ENCODE measurements around the gene ALK. TPM values are rescaled to one million over a fixed set of nuclear protein-coding genes. Genes with fewer than 3 reads are reported as not detected.

ALK gene
- total and polyA plus RNA-seq, 10 of the 15 experiments (the other 5 are each of a cell fraction or from before 2014, with no cell fraction given), result 0.11 TPM; not detected in 9

DNA sequence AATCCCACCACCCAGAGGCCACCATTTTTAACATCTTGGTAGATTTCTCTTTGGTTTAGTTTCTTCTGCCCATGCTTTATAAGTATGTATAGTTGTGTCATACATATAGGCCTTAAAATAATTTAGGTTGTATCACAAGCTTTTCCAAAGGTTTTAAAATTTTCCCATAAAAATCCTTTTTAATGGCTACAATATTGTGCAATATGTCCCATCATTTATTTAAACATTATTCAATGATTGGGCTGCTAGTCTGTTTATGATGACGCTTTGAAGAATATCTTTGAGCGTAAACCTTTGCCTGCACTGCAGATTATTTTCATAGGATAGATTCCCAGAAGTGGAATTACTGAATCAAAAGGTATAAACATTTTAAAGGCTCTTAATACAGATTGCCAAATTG, 588.8 kb downstream of the ALK start (continued):
- TF ChIP-seq, protein P1, sequence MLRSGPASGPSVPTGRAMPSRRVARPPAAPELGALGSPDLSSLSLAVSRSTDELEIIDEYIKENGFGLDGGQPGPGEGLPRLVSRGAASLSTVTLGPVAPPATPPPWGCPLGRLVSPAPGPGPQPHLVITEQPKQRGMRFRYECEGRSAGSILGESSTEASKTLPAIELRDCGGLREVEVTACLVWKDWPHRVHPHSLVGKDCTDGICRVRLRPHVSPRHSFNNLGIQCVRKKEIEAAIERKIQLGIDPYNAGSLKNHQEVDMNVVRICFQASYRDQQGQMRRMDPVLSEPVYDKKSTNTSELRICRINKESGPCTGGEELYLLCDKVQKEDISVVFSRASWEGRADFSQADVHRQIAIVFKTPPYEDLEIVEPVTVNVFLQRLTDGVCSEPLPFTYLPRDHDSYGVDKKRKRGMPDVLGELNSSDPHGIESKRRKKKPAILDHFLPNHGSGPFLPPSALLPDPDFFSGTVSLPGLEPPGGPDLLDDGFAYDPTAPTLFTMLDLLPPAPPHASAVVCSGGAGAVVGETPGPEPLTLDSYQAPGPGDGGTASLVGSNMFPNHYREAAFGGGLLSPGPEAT (IDR thresholded peaks at IDR 0.05; ENCODE audit: low read depth), result no peak
- TF ChIP-seq MTA3 (IDR thresholded peaks at IDR 0.05; ENCODE audit: borderline replicate concordance, low read length) (no peak), MYB (IDR thresholded peaks at IDR 0.05; ENCODE audit: borderline replicate concordance, low read depth, low read length) (no peak), MEF2A (IDR thresholded peaks at IDR 0.05; ENCODE audit: insufficient read depth, low read depth, low read length) (no peak), MEF2B (IDR thresholded peaks at IDR 0.05; ENCODE audit: partially characterized antibody, poor library complexity, severe bottlenecking) (no peak), NR2C2 (IDR thresholded peaks at IDR 0.05; ENCODE audit: borderline replicate concordance, control insufficient read depth, insufficient read length, low read depth) (no peak), NFXL1 (IDR thresholded peaks at IDR 0.05; ENCODE audit: borderline replicate concordance) (no peak)

DNA sequence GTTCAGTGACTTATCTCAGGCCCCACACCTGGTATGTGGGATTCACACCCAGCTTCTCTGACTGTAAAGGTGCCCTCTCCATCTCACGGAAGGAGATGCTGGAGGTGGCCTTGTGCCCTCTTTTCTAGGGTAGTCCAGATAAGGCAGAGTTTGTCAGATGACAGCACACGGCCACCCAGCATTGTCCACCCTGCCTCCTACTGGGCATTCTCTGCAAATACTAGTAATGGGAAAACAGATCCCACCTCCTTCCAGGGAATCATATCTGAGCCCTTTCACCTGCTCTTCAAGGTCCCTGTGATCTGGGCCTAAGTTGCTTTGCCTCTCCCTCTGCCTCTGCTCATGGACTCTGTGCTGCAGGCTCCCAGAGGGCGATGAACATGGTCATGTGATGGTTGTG, 591.5 kb downstream of the ALK start:
- no peaks in the 10 kb centered on the region for H3K36me3 ChIP-seq (ENCODE audit: control insufficient read depth in 2 of 2, insufficient read depth in 2 of 2, low read length in 1 of 2)
- ChIA-PET POLR2A (no interaction called here), RAD21 (ENCODE audit: unreplicated experiment) (no interaction called here), SMC1A (ENCODE audit: uncharacterized antibody, unreplicated experiment) (no interaction called here), CTCF (interaction anchor here (0.6 to 0.9 kb wide), 2 partner anchors 20 to 175 kb away, joined by 3 read pairs; no protein-coding TSS in a partner anchor)
- 31% methylated on average over 3 of the region's 3 CpGs for WGBS (ENCODE audit: insufficient coverage, insufficient replicate concordance, low lambda C conversion rate, missing lambda C conversion rate)
- no peaks in the 10 kb centered on the region for H4K20me1 ChIP-seq (ENCODE audit: control insufficient read depth, insufficient read depth)
- no peaks in the 10 kb centered on the region for H3K9me3 ChIP-seq (replicated peaks; ENCODE audit: control insufficient read depth, insufficient read depth, low read length)
- no peak for DNase-seq (ENCODE audit: low read depth, low spot score)
- no peak overlapping the region for H3K27ac ChIP-seq (ENCODE audit: control insufficient read depth, insufficient read depth)
- H3K27me3 ChIP-seq (replicated peaks in 1 of 2; ENCODE audit: control insufficient read depth in 2 of 2, insufficient read depth in 2 of 2, low read length in 1 of 2), result no peaks in the 10 kb centered on the region; a peak in 1 of 4 replicates
- no peaks in the 10 kb centered on the region for H3K4me1 ChIP-seq (ENCODE audit: control insufficient read depth, insufficient read depth, low read length)
- no TSS peak for BruUV-seq (replicated peaks)
- 0 out of 3 replicates have a peak, but pooled peaks have one; percentile 31 for ATAC-seq
- TF ChIP-seq SIX5 (IDR thresholded peaks at IDR 0.05; ENCODE audit: low read depth, low read length, severe bottlenecking), result no peak
- TF ChIP-seq RBBP5 (conservative IDR thresholded peaks at IDR 0.05), result no peak
- TF ChIP-seq RFX5 (IDR thresholded peaks at IDR 0.05; ENCODE audit: low read depth, low read length), result no peak
- TF ChIP-seq RAD21 (IDR thresholded peaks at IDR 0.05; ENCODE audit: insufficient read depth, low read depth, low read length), result peak; percentile 37
- TF ChIP-seq, protein P2, sequence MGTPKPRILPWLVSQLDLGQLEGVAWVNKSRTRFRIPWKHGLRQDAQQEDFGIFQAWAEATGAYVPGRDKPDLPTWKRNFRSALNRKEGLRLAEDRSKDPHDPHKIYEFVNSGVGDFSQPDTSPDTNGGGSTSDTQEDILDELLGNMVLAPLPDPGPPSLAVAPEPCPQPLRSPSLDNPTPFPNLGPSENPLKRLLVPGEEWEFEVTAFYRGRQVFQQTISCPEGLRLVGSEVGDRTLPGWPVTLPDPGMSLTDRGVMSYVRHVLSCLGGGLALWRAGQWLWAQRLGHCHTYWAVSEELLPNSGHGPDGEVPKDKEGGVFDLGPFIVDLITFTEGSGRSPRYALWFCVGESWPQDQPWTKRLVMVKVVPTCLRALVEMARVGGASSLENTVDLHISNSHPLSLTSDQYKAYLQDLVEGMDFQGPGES (IDR thresholded peaks at IDR 0.05), result no peak
- TF ChIP-seq SMAD1 (IDR thresholded peaks at IDR 0.05; ENCODE audit: low read depth, partially characterized antibody), result no peak
- no peak for TF ChIP-seq JUND (IDR thresholded peaks at IDR 0.05; ENCODE audit: low read depth, low read length)
- TF ChIP-seq TAF1 (IDR thresholded peaks at IDR 0.05; ENCODE audit: borderline replicate concordance, low read depth, low read length), result no peak
- TF ChIP-seq, protein P3, sequence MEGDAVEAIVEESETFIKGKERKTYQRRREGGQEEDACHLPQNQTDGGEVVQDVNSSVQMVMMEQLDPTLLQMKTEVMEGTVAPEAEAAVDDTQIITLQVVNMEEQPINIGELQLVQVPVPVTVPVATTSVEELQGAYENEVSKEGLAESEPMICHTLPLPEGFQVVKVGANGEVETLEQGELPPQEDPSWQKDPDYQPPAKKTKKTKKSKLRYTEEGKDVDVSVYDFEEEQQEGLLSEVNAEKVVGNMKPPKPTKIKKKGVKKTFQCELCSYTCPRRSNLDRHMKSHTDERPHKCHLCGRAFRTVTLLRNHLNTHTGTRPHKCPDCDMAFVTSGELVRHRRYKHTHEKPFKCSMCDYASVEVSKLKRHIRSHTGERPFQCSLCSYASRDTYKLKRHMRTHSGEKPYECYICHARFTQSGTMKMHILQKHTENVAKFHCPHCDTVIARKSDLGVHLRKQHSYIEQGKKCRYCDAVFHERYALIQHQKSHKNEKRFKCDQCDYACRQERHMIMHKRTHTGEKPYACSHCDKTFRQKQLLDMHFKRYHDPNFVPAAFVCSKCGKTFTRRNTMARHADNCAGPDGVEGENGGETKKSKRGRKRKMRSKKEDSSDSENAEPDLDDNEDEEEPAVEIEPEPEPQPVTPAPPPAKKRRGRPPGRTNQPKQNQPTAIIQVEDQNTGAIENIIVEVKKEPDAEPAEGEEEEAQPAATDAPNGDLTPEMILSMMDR (IDR thresholded peaks at IDR 0.05 in 2 of 3, conservative IDR thresholded peaks at IDR 0.05 in 1 of 3; ENCODE audit: control insufficient read depth in 2 of 3, extremely low read depth in 1 of 3, insufficient read depth in 1 of 3, low read depth in 3 of 3, low read length in 3 of 3), result peak; percentile 18 to 34 (median 29); a peak in 4 of 6 replicates
- H3K4me2 ChIP-seq (ENCODE audit: control insufficient read depth, insufficient read depth), result no peak overlapping the region
- no peak overlapping the region for H3K4me3 ChIP-seq
- no peak overlapping the region for H2AFZ ChIP-seq (ENCODE audit: control insufficient read depth, low read depth, low read length)
- FAIRE-seq, result peak; percentile 44
- H3K79me2 ChIP-seq (ENCODE audit: control insufficient read depth, insufficient read depth, low read length), result no peaks in the 10 kb centered on the region
- intact Hi-C loops (cut with micrococcal nuclease; ENCODE audit: unreplicated experiment), result no loop called here
- no peak overlapping the region for H3K9ac ChIP-seq (ENCODE audit: control insufficient read depth, insufficient read depth, low read length)
- in situ Hi-C loops (cut with MboI), result no loop called here

All from GM12878 (cell line).